T-helper 2 cell treated with Interferon-gamma antibody and Interleukin-4, amounts not matched to agents 5 μg/mL and 100 μg/mL, for 36 hours (primary cell): ENCODE data around the gene FAM111B.

ENCODE experiments used
- DNase-seq: peaks from one replicate; pipeline ENCODE4 v3.0.0; 2021; ENCODE audit warnings: low spot score
- H3K27ac Mint-ChIP-seq: one replicate; pipeline ENCODE4 v1.8.0; 2021; ENCODE audit warnings: mild to moderate bottlenecking, mixed read lengths
- H3K27me3 Mint-ChIP-seq: one replicate; pipeline ENCODE4 v1.8.0; 2021; ENCODE audit warnings: low read depth, mixed read lengths
- H3K36me3 Mint-ChIP-seq: one replicate; pipeline ENCODE4 v1.8.0; 2021; ENCODE audit warnings: low read depth, mixed read lengths
- H3K4me1 Mint-ChIP-seq: one replicate; pipeline ENCODE4 v1.8.0; 2021; ENCODE audit warnings: low read depth, mixed read lengths
- H3K4me3 Mint-ChIP-seq: one replicate; pipeline ENCODE4 v1.8.0; 2022; ENCODE audit warnings: mild to moderate bottlenecking, moderate library complexity, mixed read lengths
- H3K9me3 Mint-ChIP-seq: one replicate; pipeline ENCODE4 v1.8.0; 2021; ENCODE audit warnings: mixed read lengths

FAM111B gene

GRCh38 chr11:59158206-59159068 is 51.4 kb downstream of the FAM111B start:
- peak; percentile 46 for DNase-seq
- Mint-ChIP-seq H3K36me3 (peaks cover 14% of the 10 kb centered on the region), H3K4me1 (peaks cover 9% of the 10 kb centered on the region), H3K4me3 (no peak overlapping the region), H3K27me3 (peaks cover 12% of the 10 kb centered on the region), H3K27ac (peak overlapping the region; percentile 21), H3K9me3 (no peaks in the 10 kb centered on the region)

- Mint-ChIP-seq H3K4me3 (no peak overlapping the region), H3K27me3 (peaks cover 29% of the 10 kb centered on the region), H3K4me1 (peaks cover 2% of the 10 kb centered on the region), H3K27ac (no peak overlapping the region), H3K36me3 (no peaks in the 10 kb centered on the region), H3K9me3 (no peaks in the 10 kb centered on the region)
- no peak for DNase-seq
These were observed 57.0 kb downstream of the FAM111B start for GRCh38 chr11:59164028-59164427.

GRCh38 chr11:59171508-59172322 is 64.7 kb downstream of the FAM111B start, which contains the start of gene DTX4:
TSS of gene DTX4 (plus strand) at chr11:59172132. CDS start at chr11:59172596, 464 bp downstream.
- Mint-ChIP-seq H3K4me1 (peaks cover 10% of the 10 kb centered on the region), H3K4me3 (peak within 1 kb of the TSS; percentile 82), H3K27ac (peak within 1 kb of the TSS; percentile 50), H3K9me3 (no peaks in the 10 kb centered on the region), H3K27me3 (peaks cover 37% of the 10 kb centered on the region), H3K36me3 (no peaks in the 10 kb centered on the region)
- peak; percentile 86 for DNase-seq

- Mint-ChIP-seq H3K27ac (peak overlapping the region; percentile 50), H3K4me3 (peak overlapping the region; percentile 82), H3K9me3 (no peaks in the 10 kb centered on the region), H3K4me1 (peaks cover 10% of the 10 kb centered on the region), H3K27me3 (peaks cover 42% of the 10 kb centered on the region), H3K36me3 (no peaks in the 10 kb centered on the region)
- no peak for DNase-seq
These were observed 65.5 kb downstream of the FAM111B start for GRCh38 chr11:59172345-59173079.

GRCh38 chr11:59173080-59173963 is 66.3 kb downstream of the FAM111B start:
- Mint-ChIP-seq H3K27me3 (peaks cover 42% of the 10 kb centered on the region), H3K4me3 (peak overlapping the region; percentile 82), H3K9me3 (no peaks in the 10 kb centered on the region), H3K4me1 (peaks cover 10% of the 10 kb centered on the region), H3K36me3 (no peaks in the 10 kb centered on the region), H3K27ac (peak overlapping the region; percentile 50)
- no peak for DNase-seq

- H3K4me3 Mint-ChIP-seq = no peak overlapping the region
- H3K27ac Mint-ChIP-seq = no peak overlapping the region
- H3K4me1 Mint-ChIP-seq = peaks cover 10% of the 10 kb centered on the region
- peaks cover 44% of the 10 kb centered on the region for H3K27me3 Mint-ChIP-seq
- no peak for DNase-seq
- no peaks in the 10 kb centered on the region for H3K9me3 Mint-ChIP-seq
- no peaks in the 10 kb centered on the region for H3K36me3 Mint-ChIP-seq
These were observed 67.1 kb downstream of the FAM111B start for GRCh38 chr11:59173964-59174663.

GRCh38 chr11:59174664-59175033 is 67.6 kb downstream of the FAM111B start:
- H3K27me3 Mint-ChIP-seq = peaks cover 44% of the 10 kb centered on the region
- H3K4me3 Mint-ChIP-seq = no peak overlapping the region
- H3K27ac Mint-ChIP-seq = no peak overlapping the region
- no peaks in the 10 kb centered on the region for H3K36me3 Mint-ChIP-seq
- H3K4me1 Mint-ChIP-seq = peaks cover 10% of the 10 kb centered on the region
- DNase-seq = no peak
- H3K9me3 Mint-ChIP-seq = no peaks in the 10 kb centered on the region

- H3K27ac Mint-ChIP-seq = no peak overlapping the region
- H3K4me1 Mint-ChIP-seq = peaks cover 10% of the 10 kb centered on the region
- H3K27me3 Mint-ChIP-seq = peaks cover 44% of the 10 kb centered on the region
- no peak for DNase-seq
- no peaks in the 10 kb centered on the region for H3K36me3 Mint-ChIP-seq
- no peaks in the 10 kb centered on the region for H3K9me3 Mint-ChIP-seq
- H3K4me3 Mint-ChIP-seq = no peak overlapping the region
These were observed 68.1 kb downstream of the FAM111B start for GRCh38 chr11:59175091-59175501.

GRCh38 chr11:59176330-59176729 is 69.3 kb downstream of the FAM111B start:
- Mint-ChIP-seq H3K36me3 (no peaks in the 10 kb centered on the region), H3K9me3 (no peaks in the 10 kb centered on the region), H3K4me3 (no peak overlapping the region), H3K4me1 (peaks cover 10% of the 10 kb centered on the region), H3K27me3 (peaks cover 44% of the 10 kb centered on the region), H3K27ac (no peak overlapping the region)
- no peak for DNase-seq
